Measurements from ENCODE around the gene CA10.

The CA10 gene

DNA sequence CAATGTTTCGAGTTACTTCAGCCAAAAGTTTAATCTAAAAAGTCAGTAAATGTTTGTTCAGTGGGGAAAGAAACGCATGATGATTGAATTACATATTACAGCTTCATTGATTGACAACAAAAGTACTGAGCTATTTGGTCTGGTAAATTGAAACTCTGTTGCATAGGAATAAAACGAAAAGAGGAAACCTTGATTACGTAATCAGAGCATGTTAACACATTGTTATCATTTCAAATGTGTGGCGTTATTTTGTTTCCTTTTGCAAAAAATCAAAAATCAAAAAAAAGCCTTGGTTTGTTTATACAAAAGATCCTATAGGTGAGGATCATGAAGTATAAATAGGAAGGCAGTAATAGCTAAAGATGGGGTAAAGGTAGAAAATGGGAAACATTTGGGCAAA is 19.5 kb upstream of the CA10 start:
- H3K27me3 ChIP-seq: no peaks in the 10 kb centered on the region
- H3K9me3 ChIP-seq: no peaks in the 10 kb centered on the region
- TF ChIP-seq, protein P1, sequence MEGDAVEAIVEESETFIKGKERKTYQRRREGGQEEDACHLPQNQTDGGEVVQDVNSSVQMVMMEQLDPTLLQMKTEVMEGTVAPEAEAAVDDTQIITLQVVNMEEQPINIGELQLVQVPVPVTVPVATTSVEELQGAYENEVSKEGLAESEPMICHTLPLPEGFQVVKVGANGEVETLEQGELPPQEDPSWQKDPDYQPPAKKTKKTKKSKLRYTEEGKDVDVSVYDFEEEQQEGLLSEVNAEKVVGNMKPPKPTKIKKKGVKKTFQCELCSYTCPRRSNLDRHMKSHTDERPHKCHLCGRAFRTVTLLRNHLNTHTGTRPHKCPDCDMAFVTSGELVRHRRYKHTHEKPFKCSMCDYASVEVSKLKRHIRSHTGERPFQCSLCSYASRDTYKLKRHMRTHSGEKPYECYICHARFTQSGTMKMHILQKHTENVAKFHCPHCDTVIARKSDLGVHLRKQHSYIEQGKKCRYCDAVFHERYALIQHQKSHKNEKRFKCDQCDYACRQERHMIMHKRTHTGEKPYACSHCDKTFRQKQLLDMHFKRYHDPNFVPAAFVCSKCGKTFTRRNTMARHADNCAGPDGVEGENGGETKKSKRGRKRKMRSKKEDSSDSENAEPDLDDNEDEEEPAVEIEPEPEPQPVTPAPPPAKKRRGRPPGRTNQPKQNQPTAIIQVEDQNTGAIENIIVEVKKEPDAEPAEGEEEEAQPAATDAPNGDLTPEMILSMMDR (IDR thresholded peaks at IDR 0.05; ENCODE audit: low read depth, low read length): no peak
- DNase-seq: no peak
- H3K36me3 ChIP-seq: no peaks in the 10 kb centered on the region
- H3K4me3 ChIP-seq (ENCODE audit: low read depth, low read length): no peak overlapping the region
- no peaks in the 10 kb centered on the region for H3K4me1 ChIP-seq

DNA sequence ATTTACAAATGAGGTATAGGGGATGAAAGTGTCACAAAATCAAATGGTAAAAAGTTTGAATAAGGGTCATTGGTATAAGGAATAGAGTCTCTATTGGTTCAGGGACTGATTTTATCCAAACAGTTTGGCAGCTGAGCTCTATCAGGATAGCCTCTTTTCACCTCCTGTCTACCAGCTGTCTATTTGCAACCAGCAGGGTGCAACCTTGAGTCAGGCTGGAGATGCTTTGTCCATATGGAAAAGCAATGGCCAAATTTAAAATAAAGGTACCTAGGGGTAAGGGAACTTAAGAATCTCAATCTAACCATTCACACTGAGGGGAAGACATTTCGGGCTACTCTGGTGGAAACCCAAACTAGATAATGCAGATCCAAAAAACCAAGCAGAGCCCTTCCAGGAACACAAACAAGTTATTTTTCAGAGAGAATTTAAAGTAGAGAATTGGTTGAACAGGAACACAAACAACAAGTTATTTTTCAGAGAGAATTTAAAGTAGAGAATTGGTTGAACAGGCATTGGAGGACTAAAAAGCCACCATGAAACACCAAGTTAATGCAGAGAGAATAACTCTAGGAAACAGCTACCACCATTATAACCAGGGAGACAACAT is 12.6 kb upstream of the CA10 start:
- DNase-seq: peak; percentile 75
- TF ChIP-seq, protein P1 (IDR thresholded peaks at IDR 0.05; ENCODE audit: low read depth, low read length): peak; percentile 98
- H3K36me3 ChIP-seq: no peaks in the 10 kb centered on the region
- H3K4me1 ChIP-seq: peaks cover 3% of the 10 kb centered on the region; the same call in 1 of the 2 replicates
- no peaks in the 10 kb centered on the region for H3K9me3 ChIP-seq
- H3K4me3 ChIP-seq (ENCODE audit: low read depth, low read length): no peak overlapping the region
- no peaks in the 10 kb centered on the region for H3K27me3 ChIP-seq

DNA sequence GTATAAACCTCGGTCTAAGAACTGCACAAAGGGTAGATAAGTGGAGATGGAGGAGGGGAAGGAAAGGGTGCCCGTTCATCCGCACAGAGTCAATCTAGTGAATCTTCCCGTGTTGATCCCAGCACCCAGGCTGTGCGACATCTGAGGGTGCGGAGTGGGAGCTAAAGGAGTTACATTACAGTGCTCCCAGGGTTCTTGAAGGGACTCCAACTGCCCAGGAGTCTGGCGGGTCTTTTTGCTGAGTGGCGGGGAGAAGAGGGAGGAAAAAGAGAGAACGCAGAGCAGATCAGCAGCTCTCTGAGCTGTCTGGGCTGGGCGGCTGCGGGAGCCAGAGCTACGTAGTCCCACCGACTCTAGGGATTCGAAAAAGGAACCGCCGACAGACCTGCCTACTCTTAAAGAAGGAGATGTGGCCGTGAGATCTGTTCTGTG is 1.6 kb upstream of the CA10 start:
- DNase-seq: peak; percentile 14
- Histone ChIP-seq H3K4me3 (ENCODE audit: low read depth, low read length) (peak overlapping the region; percentile 75), H3K27me3 (peaks cover 20% of the 10 kb centered on the region), H3K9me3 (no peaks in the 10 kb centered on the region), H3K4me1 (no peaks in the 10 kb centered on the region), H3K36me3 (no peaks in the 10 kb centered on the region)
- TF ChIP-seq, protein P1 (IDR thresholded peaks at IDR 0.05; ENCODE audit: low read depth, low read length): no peak

DNA sequence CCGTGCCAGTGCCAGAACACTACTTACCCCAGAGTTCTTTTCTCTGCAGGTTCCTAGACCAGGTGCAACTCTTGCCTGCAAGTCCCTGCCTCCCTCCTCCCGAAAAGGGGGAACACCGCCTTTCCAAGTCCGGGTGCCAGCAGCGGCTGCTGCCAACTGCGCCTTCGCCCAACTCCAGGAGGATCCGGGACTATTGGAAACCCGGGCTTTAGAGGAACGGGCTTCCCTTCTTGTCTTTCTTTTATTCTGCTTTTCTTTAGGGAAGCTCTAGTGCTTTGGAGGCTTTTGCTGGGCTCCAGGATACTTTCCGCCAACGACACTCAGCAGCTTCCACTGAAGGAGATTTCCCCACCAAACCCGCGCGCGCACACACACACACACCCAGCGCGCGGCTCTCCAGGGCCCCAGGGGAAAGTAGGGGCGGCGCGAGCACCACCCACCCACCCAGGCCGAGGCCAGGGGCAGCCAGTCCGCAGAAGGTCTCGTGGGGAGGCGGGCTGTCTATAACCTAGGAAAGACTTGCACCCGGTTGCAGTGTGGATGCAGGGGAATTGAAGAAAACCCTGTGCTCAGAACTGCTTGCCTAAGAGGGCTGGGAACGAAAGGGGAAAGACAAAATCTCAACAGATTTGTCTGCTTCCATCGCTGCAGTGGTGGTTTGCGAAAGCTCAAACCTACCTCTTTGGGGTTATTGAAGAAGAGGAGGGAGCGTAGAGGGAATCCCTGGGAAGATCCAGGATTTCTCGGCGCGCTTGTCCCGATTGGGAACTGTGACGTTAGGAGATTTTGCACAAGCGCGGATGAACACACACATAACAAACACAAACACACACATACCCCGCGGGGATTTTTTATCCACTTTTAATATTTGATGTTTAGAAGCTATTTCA is 977 bp upstream of the CA10 start:
- TF ChIP-seq, protein P1 (IDR thresholded peaks at IDR 0.05; ENCODE audit: low read depth, low read length): no peak
- H3K9me3 ChIP-seq: no peaks in the 10 kb centered on the region
- peak overlapping the region; percentile 75 for H3K4me3 ChIP-seq (ENCODE audit: low read depth, low read length)
- H3K36me3 ChIP-seq: no peaks in the 10 kb centered on the region
- H3K4me1 ChIP-seq: no peaks in the 10 kb centered on the region
- H3K27me3 ChIP-seq: peaks cover 20% of the 10 kb centered on the region
- peak; percentile 24 for DNase-seq

DNA sequence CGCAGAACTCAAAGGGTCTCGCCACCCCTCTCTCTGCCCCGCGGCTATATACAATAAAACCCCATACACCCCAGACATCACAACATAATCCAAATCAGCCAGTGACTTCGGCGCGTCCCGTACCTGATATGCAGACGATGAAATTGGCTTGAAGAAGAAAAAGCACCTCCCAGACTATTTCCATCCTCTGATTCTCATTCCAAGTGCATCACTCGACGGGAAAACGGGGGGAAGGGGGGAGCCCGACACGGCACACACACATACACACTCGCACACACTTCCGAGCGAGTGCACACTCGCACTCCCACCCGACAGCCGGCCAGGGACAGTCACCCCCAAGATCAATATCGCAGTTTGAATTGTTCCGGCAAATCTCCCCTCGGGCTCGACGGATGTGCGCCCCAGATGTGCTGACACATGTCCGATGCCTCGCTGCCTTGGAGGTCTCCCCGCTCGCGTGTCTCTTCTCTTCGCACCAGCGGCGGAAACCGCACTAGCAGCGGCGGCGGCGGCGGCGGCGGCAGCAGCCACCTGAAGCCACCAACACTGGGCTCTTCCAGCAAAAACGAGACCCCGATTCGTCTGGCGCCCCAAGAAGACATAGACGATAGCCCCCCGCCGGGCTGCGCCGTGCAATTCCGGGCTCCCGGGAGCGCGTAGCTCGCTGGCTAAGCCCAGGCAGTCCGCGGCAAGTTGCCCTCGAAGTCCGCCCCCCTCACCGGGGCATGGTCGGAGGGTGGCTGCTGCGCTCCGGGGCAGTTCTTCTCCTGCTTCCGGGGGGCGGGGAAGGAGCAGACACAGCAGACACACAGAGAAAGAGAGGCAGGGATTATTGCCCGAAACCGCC is 688 bp downstream of the CA10 start:
- H3K4me3 ChIP-seq (ENCODE audit: low read depth, low read length): peak overlapping the region; percentile 75
- H3K4me1 ChIP-seq: no peaks in the 10 kb centered on the region
- TF ChIP-seq, protein P1 (IDR thresholded peaks at IDR 0.05; ENCODE audit: low read depth, low read length): no peak
- peaks cover 20% of the 10 kb centered on the region for H3K27me3 ChIP-seq
- no peaks in the 10 kb centered on the region for H3K9me3 ChIP-seq
- peak; percentile 43 for DNase-seq
- H3K36me3 ChIP-seq: no peaks in the 10 kb centered on the region
